GM18861 (cell line): ENCODE results near the gene RXRA.

Source experiments
- ATAC-seq: cut with Tn5 transposase; IDR thresholded peaks from one replicate; pipeline ENCODE4 v1.9.1; 2021; ENCODE audit not compliant: unreplicated experiment

RXRA gene

DNA sequence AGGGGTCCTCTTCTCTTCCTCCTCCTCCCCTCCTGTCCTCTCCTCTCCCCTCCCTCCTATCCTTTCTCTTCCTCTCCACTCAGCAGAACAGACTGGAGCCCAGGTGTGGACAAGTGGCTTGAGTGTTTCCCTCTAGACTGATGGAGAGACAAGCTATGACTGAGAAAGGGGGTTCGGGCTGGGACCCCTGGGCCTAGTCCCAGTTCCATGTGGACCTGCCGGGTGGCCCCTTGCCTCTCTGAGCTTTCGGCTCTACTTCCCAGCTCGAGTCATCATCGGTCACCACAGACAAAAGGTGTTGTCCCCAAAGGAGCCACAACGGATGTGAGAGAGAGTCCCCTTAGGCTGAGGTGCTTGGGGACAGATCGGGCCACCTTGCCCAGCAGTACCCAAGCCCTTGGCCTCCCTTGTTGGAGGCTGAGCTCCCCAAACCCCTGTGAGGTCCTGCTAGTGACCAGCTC, 3.4 kb upstream of the RXRA start:
- ATAC-seq = no peak

DNA sequence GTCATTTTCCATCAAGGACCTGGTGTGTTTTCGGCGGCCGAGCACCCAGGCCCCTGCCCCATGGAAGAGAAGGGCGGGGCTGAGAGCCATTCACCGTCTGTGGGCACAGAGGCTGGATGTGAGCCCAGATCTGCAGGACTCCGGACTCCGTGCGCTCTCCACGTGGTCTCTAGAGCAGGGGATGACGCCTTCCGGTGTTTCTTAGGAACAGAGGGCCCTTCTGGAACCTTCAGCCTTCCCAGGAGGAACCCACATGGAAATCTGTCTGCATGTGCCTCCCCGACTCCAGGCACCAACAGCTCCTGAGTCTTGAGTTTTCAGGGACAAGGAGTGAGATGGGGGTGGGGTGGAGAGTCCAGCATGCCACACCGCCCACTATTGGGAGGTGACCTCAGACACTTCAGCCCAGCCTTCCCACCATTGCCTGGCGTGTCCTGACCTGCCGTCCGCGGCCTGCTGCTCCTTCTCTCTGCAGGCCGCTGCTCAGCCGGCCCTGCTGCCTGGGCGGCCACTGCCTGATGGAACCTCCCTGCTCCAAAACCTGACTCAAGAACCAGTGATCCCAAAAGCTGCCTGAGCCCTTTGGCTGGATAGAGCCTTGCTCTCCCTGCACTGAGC, 2.4 kb upstream of the RXRA start:
- no peak for ATAC-seq

GRCh38 chr9:134324359-134325095, 1.7 kb upstream of the RXRA start:
- ATAC-seq = no peak

GRCh38 chr9:134325096-134325812, 1.0 kb upstream of the RXRA start:
- ATAC-seq = no peak

GRCh38 chr9:134326724-134327601, 708 bp downstream of the RXRA start:
- no peak for ATAC-seq

GRCh38 chr9:134327671-134328231, 1.5 kb downstream of the RXRA start:
- no peak for ATAC-seq

DNA sequence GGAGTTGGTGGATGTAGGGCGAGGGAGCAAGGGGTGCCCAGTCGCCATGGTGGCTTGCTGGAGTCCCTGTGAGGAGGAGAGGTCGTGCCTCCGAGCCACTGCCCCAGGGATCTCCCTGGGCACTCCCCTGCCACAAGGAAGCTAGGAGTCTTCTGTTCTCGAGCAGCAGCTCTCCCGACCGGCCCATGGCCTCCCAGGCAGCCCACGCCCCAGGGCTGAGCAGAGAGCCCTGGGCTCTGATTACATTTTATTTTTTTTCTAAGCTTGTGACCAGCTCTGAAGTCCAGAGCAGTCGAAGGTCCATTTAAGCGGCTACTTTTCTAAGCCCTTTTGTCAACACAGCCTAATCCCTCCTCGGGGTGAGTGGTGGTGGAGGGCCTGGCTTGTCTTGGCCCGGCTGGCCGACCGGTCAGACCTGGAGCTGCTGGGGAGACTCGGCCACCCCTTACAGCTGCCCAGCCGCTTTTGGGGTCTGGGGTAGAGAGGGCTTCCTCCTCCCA, 2.1 kb downstream of the RXRA start:
- no peak for ATAC-seq

DNA sequence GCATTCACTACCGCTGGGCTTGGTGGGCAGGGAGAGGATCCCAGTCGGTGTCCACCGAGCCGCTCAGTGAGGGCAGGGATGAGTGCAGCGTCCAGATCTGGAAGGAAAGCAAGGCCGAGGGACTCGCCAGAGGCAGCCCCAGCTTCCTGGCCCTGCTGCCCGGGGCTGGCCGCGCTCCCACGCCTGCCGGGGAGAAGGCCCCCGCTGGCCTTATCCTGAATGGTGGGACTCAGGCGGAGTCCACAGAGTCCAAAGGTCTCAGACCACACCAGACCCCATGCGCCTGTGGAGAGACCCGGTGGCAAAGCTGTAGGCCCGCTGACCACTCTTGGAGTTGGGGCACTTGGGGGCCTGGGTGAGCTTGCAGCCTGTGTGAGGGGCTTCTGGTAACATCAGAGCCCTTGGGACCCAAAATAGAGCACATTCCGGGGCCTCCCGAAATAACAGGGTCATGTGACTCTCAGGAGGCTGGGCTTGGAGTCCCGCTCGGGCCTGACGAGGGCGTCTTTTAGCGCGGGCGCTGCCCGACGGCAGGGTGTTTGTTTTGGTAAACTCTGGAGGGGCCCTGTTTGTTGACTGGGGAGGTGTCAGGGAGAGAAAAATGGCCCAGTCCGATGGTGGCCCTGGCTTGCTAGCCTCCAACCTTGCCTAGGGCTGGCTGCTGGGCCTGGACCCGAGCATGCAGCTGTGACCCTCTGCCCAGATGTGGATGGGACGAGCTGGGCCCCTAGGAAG, 2.8 kb downstream of the RXRA start:
- ATAC-seq = no peak

DNA sequence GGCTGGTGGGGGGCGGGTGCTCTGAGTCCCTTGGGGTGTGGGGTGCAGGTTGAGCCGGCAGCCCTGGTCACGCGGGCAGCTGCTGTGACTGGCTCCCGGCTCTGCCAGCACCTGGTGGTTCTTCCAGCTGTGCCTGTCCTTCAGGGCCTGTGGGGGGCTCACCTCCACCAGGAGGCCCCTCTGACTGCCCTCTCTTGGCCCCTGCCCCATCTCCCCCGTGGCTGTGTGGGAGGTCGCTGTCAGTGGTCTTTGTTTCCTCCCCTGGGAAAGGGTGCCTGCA, 3.3 kb downstream of the RXRA start:
- ATAC-seq = no peak

GRCh38 chr9:134329886-134330285, 3.6 kb downstream of the RXRA start:
- no peak for ATAC-seq

GRCh38 chr9:134330590-134330989, 4.3 kb downstream of the RXRA start:
- no peak for ATAC-seq

GRCh38 chr9:134331186-134332025, 5.2 kb downstream of the RXRA start:
- ATAC-seq = no peak

GRCh38 chr9:134332266-134332665, 6.0 kb downstream of the RXRA start:
- no peak for ATAC-seq

- ATAC-seq = no peak
These were observed 6.6 kb downstream of the RXRA start for GRCh38 chr9:134332841-134333233.

DNA sequence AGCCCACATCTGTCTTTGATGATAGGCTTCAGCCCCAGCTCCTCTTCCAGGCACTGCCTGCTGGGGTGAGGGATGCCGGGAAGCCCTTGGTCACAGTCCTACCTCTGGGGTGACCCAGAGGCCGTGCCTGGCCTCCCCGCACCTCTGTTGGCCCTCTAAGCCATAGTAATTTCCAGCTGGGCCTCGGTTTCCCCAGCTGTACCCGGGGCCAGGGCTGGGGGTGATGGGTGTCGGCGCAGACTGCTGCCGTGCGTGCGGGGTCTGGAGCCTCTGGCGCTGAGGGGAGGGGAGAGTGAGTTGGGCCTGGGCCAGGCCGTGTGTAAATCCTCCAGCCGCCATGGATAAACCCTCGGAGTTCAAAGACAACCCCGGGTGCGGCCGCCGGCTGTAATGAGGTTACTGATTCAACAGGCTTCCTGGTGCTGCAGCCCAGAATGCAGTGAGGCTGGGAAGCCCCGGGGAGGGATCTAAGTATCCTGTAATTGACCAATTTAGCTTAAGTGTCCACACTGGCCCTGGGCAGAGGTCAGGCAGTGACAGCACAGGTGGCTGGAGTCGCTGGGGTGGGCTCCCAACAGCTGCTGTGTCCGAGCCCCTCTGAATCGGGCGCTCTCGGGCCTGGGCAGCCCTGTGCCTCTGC, 7.1 kb downstream of the RXRA start:
- no peak for ATAC-seq

- ATAC-seq = no peak
These were observed 7.8 kb downstream of the RXRA start for GRCh38 chr9:134333874-134334581.

- no peak for ATAC-seq
These were observed 8.8 kb downstream of the RXRA start for GRCh38 chr9:134335061-134335460.
